Ishikawa (cell line): ENCODE results near the gene ZNF92.

Source experiments
- CEBPB ChIP-seq: IDR thresholded peaks from 2 replicates; pipeline ENCODE4 v1.6.1; 2012
- CREB1 ChIP-seq: IDR thresholded peaks from 2 replicates; pipeline ENCODE4 v1.6.1; 2012; ENCODE audit warnings: low read depth
- EGR1 ChIP-seq: IDR thresholded peaks from 2 replicates; pipeline ENCODE4 v1.6.1; 2012
- EP300 ChIP-seq: IDR thresholded peaks from 2 replicates; pipeline ENCODE4 v1.6.1; 2012; ENCODE audit warnings: borderline replicate concordance
- MAX ChIP-seq: IDR thresholded peaks from 2 replicates; pipeline ENCODE4 v1.6.1; 2012
- NFIC ChIP-seq: IDR thresholded peaks from 2 replicates; pipeline ENCODE4 v1.6.1; 2012
- RAD21 ChIP-seq: IDR thresholded peaks from 2 replicates; pipeline ENCODE4 v1.6.1; 2012; ENCODE audit warnings: low read depth
- REST ChIP-seq: IDR thresholded peaks from 2 replicates; pipeline ENCODE4 v1.6.1; 2012; ENCODE audit warnings: low read depth, mild to moderate bottlenecking
- TAF1 ChIP-seq: IDR thresholded peaks from 2 replicates; pipeline ENCODE4 v1.6.1; 2012; ENCODE audit warnings: low read depth, mild to moderate bottlenecking
- TCF12 ChIP-seq: IDR thresholded peaks from 2 replicates; pipeline ENCODE4 v1.6.1; 2012; ENCODE audit warnings: low read depth
- TEAD4 ChIP-seq: IDR thresholded peaks from 2 replicates; pipeline ENCODE4 v1.6.1; 2012
- USF1 ChIP-seq: IDR thresholded peaks from 2 replicates; pipeline ENCODE4 v1.6.1; 2012
- YY1 ChIP-seq: IDR thresholded peaks from 2 replicates; pipeline ENCODE4 v1.6.1; 2012; ENCODE audit warnings: low read depth

GRCh38 chr7:65397730-65398142, 24.1 kb downstream of the ZNF92 start:
- no peak for TF ChIP-seq USF1
- no peak for TF ChIP-seq EP300
- no peak for TF ChIP-seq MAX
- TF ChIP-seq REST = no peak
- TF ChIP-seq CREB1 = no peak
- no peak for TF ChIP-seq TAF1
- no peak for TF ChIP-seq TCF12
- no peak for TF ChIP-seq CEBPB
- TF ChIP-seq YY1 = no peak
- TF ChIP-seq TEAD4 = no peak
- TF ChIP-seq RAD21 = no peak
- TF ChIP-seq EGR1 = no peak
- TF ChIP-seq NFIC = no peak
